HPDE6-E6E7 (cell line): ENCODE data around the gene TOM1.
"Not testable (repeated sequence)": the region's sequence is repeated elsewhere in the genome, so short reads cannot be mapped to it uniquely, and the experiment has no call there.

Experiments used
- DNase-seq: peaks from one replicate; pipeline ENCODE4 v3.0.0; 2011; ENCODE audit warnings: missing footprints; ENCODE audit errors: extremely low spot score

TOM1 gene

GRCh38 chr22:35394810-35395563 lies 95.3 kb downstream of the TOM1 start:
- no peak for DNase-seq

DNA sequence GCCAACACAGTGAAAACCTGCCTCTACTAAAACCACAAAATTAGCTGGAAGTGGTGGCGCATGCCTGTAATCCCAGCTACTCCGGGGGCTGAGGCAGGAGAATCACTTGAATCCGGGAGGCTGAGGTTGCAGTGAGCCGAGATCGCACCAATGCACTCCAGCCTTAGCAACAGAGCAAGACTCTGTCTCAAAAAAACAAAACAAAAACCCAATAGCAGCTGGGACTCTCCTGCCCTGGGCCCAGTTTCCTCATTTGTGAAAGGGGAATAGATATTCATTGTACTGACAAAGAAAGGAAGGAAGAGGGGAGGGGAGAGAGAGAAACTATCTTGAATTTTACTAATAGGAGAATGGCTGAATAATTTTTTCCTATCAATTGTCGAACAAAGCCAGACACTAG lies 96.9 kb downstream of the TOM1 start:
- not testable (repeated sequence) for DNase-seq

DNA sequence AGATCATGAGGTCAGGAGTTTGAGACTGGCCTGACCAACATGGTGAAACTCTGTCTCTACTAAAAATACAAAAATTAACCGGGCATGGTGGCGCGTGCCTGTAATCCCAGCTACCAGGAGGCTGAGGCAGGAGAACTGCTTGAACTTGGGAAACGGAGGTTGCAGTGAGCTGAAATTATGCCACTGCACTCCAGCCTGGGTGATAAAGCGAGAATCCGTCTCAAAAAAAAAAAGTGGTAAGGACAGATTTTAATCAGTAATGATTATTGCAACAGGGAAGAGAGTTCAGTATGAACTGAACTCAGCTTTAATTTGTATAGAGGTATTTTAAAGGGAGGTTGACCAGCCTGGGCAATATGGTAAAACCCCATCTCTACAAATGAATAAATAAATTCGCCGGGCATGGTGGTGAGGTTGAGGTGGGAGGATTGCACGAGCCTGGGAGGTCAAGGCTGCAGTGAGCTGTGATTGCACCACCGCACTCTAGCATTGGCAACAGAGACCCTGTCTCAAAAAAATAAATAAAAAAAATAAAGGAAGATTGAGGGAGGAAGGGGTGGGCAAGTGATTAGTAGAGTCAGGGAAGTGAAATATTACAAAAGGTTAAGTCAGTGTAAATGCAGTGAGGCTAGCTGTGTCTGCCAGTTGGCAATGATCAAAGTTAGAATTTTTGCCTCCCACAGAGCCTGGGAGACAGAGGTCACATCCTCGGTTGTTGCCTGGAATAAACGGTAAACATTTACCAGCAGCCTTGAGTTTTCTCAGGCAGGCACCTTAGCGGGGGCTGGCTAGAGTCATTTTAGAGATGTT lies 97.6 kb downstream of the TOM1 start:
- DNase-seq = no peak
